K562 (cell line): Measurements from ENCODE around the gene IMPG2. TPM values are rescaled to one million over a fixed set of nuclear protein-coding genes. Genes with fewer than 3 reads are reported as not detected.

Source experiments
- CBX1 ChIP-seq: sonication (generic); IDR thresholded peaks from 2 replicates; pipeline ENCODE4 v1.6.1; 2016; ENCODE audit warnings: antibody characterized with exemption, low read depth, mild to moderate bottlenecking
- ELF2 ChIP-seq: fragments of 250-450 bp; sonication (Bioruptor Pico); IDR thresholded peaks from 2 replicates; pipeline ENCODE4 v1.5.0; 2021; ENCODE audit warnings: mild to moderate bottlenecking
- KLF13 ChIP-seq: fragments of 450-650 bp; IDR thresholded peaks from 2 replicates; pipeline ENCODE4 v1.6.1; 2016; ENCODE audit warnings: missing genetic modification characterization, low read depth, mild to moderate bottlenecking, missing compliant biosample characterization, moderate library complexity, borderline replicate concordance
- MECOM ChIP-seq: fragments of 250-450 bp; sonication (Bioruptor Pico); IDR thresholded peaks from 2 replicates; pipeline ENCODE4 v1.8.0; 2022; ENCODE audit warnings: inconsistent platforms
- NR2C2 ChIP-seq, 2 experiments: fragments of 200-800 bp in 1 of 2; sonication (Bioruptor generic) in 1 of 2; sonication (generic) in 1 of 2; formaldehyde crosslinking in 1 of 2; IDR thresholded peaks; 2 replicates each; pipeline versions ENCODE4 v1.6.1 to v1.8.0; 2016 to 2022; ENCODE audit warnings: mild to moderate bottlenecking in 1 of 2, missing compliant biosample characterization in 1 of 2, missing genetic modification characterization in 1 of 2, missing genetic modification reagents in 1 of 2
- PHB2 ChIP-seq: fragments of 450-650 bp; IDR thresholded peaks from 2 replicates; pipeline ENCODE4 v1.6.1; 2017; ENCODE audit warnings: low read depth
- POLR2A ChIP-seq: fragments of 450-650 bp; conservative IDR thresholded peaks from 2 replicates; pipeline ENCODE4 v1.6.1; 2016
- POLR2H ChIP-seq: IDR thresholded peaks from 2 replicates; pipeline ENCODE4 v1.6.1; 2016; ENCODE audit warnings: missing genetic modification characterization, low read depth, mild to moderate bottlenecking, control low read depth, missing compliant biosample characterization, moderate library complexity
- SRF ChIP-seq, 2 experiments: fragments of 250-450, 450-650 bp in 1 of 2; sonication (Bioruptor Pico) in 1 of 2; sonication (generic) in 1 of 2; formaldehyde crosslinking; IDR thresholded peaks; 2 replicates each; pipeline versions ENCODE4 v1.5.0 to v1.5.1; 2020 to 2022; ENCODE audit warnings: mild to moderate bottlenecking in 1 of 2, missing genetic modification reagents in 1 of 2
- TRIM24 ChIP-seq, 2 experiments: fragments of 450-650 bp; IDR thresholded peaks; 2 replicates each; pipeline ENCODE4 v1.6.1; 2016
- ZNF133 ChIP-seq: fragments of 250-450 bp; sonication (Bioruptor Pico); IDR thresholded peaks from 2 replicates; pipeline ENCODE4 v1.4.0; 2020; ENCODE audit warnings: mild to moderate bottlenecking
- ZNF583 ChIP-seq: fragments of 250-450 bp; sonication (Bioruptor Pico); IDR thresholded peaks from 2 replicates; pipeline ENCODE4 v1.4.0; 2020
- polyA plus RNA-seq, 8 experiments: library from polyadenylated mRNA; depleted of rRNA in 4 of 8; stranded (reverse) in 5 of 8; unstranded in 3 of 8; fragments of >200 nt; fragmentation: Nextera tagmentation in 2 of 8; fragmentation: Illumina TruSeq in 1 of 8; extraction: Ambion mirVana in 2 of 8; extraction: Trizol in 1 of 8; gene quantifications; 2 replicates each; pipeline versions ENCODE4 v1.2.1 to v1.2.3, GENCODE V29; 2011 to 2014; ENCODE audit warnings: inconsistent platforms in 1 of 8, missing spikeins in 1 of 8
- total RNA-seq, 7 experiments: library from RNA; depleted of rRNA in 6 of 7; stranded (reverse); fragments of >200 nt in 6 of 7; fragmentation: Illumina TruSeq in 2 of 7; extraction: Trizol in 2 of 7; gene quantifications; 2 replicates each; pipeline versions ENCODE4 v1.2.1 to v1.2.3, GENCODE V29; 2011 to 2021; ENCODE audit warnings: low replicate concordance in 1 of 7
- TF ChIP-seq, protein P1 (sequence below): fragments of 200-800 bp; sonication (Bioruptor generic); IDR thresholded peaks from 2 replicates; pipeline ENCODE4 v1.6.1; 2016; ENCODE audit warnings: missing genetic modification characterization, missing compliant biosample characterization
- TF ChIP-seq, protein P2 (sequence below): IDR thresholded peaks from 3 replicates; pipeline ENCODE4 v1.6.1; 2011; ENCODE audit warnings: borderline replicate concordance, mild to moderate bottlenecking; ENCODE audit not compliant: insufficient read length, insufficient read depth

Gene IMPG2
- total and polyA plus RNA-seq, 9 of the 15 experiments (the other 6 are each of a cell fraction or from before 2014, with no cell fraction given): 0.04 to 0.36 (median 0.09) TPM

DNA sequence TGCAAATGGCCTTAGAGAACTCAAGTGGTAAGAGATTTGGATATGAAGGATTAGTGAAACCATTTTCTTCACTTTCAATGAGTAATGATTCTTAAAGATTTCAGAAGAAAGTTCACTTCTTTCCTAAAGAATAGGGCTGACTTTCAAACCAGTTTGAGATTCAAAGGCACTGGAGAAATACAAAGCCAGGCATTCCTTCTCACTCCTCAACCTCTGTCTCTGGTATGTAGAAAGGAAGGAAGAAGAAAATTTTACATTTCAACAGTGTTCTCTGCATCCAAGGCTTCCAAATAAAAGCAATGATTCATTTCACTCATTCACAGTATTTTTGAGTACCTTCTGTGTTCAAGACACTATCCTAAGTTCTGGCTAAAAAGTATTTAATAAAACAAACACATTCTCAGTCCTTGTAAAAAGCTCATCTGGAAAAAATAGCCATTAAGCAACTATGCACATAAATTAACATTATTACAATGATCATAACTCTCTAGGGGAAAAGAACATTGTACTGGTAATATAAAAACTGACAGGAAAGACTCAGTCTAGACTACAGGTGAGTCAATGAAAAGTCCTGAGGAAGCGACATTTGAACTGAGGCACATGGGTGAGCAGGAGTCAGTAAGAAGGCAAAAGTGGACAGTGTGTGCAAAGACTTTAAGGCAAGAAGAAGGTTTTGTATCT, 79.5 kb downstream of the IMPG2 start (continued):
- TF ChIP-seq, protein P1, sequence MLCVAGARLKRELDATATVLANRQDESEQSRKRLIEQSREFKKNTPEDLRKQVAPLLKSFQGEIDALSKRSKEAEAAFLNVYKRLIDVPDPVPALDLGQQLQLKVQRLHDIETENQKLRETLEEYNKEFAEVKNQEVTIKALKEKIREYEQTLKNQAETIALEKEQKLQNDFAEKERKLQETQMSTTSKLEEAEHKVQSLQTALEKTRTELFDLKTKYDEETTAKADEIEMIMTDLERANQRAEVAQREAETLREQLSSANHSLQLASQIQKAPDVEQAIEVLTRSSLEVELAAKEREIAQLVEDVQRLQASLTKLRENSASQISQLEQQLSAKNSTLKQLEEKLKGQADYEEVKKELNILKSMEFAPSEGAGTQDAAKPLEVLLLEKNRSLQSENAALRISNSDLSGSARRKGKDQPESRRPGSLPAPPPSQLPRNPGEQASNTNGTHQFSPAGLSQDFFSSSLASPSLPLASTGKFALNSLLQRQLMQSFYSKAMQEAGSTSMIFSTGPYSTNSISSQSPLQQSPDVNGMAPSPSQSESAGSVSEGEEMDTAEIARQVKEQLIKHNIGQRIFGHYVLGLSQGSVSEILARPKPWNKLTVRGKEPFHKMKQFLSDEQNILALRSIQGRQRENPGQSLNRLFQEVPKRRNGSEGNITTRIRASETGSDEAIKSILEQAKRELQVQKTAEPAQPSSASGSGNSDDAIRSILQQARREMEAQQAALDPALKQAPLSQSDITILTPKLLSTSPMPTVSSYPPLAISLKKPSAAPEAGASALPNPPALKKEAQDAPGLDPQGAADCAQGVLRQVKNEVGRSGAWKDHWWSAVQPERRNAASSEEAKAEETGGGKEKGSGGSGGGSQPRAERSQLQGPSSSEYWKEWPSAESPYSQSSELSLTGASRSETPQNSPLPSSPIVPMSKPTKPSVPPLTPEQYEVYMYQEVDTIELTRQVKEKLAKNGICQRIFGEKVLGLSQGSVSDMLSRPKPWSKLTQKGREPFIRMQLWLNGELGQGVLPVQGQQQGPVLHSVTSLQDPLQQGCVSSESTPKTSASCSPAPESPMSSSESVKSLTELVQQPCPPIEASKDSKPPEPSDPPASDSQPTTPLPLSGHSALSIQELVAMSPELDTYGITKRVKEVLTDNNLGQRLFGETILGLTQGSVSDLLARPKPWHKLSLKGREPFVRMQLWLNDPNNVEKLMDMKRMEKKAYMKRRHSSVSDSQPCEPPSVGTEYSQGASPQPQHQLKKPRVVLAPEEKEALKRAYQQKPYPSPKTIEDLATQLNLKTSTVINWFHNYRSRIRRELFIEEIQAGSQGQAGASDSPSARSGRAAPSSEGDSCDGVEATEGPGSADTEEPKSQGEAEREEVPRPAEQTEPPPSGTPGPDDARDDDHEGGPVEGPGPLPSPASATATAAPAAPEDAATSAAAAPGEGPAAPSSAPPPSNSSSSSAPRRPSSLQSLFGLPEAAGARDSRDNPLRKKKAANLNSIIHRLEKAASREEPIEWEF: no peak
- TF ChIP-seq POLR2H (tag) (no peak), KLF13 (tag) (no peak), PHB2 (no peak), ELF2 (no peak), MECOM (CRISPR knock-in tag) (no peak), ZNF583 (no peak), ZNF133 (CRISPR knock-in tag) (no peak), NR2C2 (CRISPR knock-in tag; IDR thresholded peaks at IDR 0.05) (no peak), NR2C2 (tag; IDR thresholded peaks at IDR 0.05) (no peak), CBX1 (no peak), TRIM24 (IDR thresholded peaks at IDR 0.05) (no peak), POLR2A (no peak), SRF (CRISPR knock-in tag; IDR thresholded peaks at IDR 0.05) (no peak)
- TF ChIP-seq, protein P2, sequence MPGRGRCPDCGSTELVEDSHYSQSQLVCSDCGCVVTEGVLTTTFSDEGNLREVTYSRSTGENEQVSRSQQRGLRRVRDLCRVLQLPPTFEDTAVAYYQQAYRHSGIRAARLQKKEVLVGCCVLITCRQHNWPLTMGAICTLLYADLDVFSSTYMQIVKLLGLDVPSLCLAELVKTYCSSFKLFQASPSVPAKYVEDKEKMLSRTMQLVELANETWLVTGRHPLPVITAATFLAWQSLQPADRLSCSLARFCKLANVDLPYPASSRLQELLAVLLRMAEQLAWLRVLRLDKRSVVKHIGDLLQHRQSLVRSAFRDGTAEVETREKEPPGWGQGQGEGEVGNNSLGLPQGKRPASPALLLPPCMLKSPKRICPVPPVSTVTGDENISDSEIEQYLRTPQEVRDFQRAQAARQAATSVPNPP: no peak
